ENCODE data around the gene RNF34. TPM values are rescaled to one million over a fixed set of nuclear protein-coding genes. Genes with fewer than 3 reads are reported as not detected.
A peak's percentile ranks its signal among the peaks of the same experiment; 100 is the strongest.

Gene RNF34
- total RNA-seq, 6 donors from 2014 or later: 22.1 to 48.2 (median 32.4) TPM

DNA sequence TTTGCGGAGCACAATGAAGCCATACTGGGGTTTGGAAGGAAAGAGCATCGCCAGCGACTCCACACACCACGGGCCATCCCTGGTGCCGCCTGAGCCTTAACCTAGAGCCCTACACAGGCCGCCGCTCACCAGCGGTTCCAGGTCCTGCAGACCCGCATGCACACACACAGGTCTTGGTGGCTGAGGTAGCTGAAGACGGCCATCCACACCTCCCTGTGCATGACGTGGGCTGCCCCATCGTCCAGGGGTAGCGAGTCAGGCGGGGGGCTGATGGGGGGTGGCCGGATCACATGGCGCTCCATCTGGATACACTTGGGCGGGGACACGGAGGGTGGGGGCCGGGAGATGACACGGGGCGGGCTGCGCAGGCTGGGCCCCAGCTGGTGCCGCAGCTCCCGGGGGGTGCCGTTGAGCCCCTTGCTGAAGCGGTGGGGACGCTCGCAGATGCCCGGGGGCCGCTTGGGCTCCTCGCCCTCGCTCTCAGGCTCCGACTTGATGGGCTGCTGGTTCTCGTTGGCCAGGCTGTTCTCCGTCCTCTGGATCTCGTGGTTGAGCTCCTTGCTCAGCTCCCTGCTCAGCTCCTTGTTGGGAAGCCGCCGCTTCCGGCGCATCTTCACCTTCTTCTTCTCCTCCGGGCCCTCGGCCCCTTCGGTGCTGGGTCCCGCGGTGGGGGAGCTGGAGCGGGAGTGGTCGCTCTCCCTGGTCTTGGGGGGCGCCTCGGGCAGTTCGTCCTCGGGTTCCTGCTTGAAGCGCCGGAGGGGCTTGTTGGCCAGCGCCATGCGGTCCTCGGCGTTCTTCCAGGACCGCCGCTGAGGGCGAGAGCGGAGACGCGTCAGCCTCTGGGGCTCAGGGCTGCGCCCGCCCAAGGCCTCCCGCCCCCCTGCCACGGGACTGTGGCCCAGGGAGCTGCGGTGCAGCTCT, 42.4 kb downstream of the RNF34 start:
- WGBS, 2 donors: 95 to 97% methylated on average over 33 to 52 of the region's 68 CpGs
- H3K27ac ChIP-seq: no peak overlapping the region
- H3K9me3 ChIP-seq: no peaks in the 10 kb centered on the region
- ATAC-seq (ENCODE audit: low FRiP score in 2 of 2) (no peak), DNase-seq (peak in 1 of 2 donors; percentile 77)
- H3K4me3 ChIP-seq: no peak overlapping the region
- peaks cover 0 to 55% (median 43%) of the 10 kb centered on the region in 4 donors for H3K36me3 ChIP-seq
- no peaks in the 10 kb centered on the region for H3K27me3 ChIP-seq
- H3K4me1 ChIP-seq: peaks cover 0 to 6% (median 1%) of the 10 kb centered on the region in 4 donors
- TF ChIP-seq, protein P1, sequence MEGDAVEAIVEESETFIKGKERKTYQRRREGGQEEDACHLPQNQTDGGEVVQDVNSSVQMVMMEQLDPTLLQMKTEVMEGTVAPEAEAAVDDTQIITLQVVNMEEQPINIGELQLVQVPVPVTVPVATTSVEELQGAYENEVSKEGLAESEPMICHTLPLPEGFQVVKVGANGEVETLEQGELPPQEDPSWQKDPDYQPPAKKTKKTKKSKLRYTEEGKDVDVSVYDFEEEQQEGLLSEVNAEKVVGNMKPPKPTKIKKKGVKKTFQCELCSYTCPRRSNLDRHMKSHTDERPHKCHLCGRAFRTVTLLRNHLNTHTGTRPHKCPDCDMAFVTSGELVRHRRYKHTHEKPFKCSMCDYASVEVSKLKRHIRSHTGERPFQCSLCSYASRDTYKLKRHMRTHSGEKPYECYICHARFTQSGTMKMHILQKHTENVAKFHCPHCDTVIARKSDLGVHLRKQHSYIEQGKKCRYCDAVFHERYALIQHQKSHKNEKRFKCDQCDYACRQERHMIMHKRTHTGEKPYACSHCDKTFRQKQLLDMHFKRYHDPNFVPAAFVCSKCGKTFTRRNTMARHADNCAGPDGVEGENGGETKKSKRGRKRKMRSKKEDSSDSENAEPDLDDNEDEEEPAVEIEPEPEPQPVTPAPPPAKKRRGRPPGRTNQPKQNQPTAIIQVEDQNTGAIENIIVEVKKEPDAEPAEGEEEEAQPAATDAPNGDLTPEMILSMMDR (IDR thresholded peaks at IDR 0.05): no peak
- TF ChIP-seq POLR2AphosphoS5 (IDR thresholded peaks at IDR 0.05) (no peak), EP300 (IDR thresholded peaks at IDR 0.05) (no peak), POLR2A (IDR thresholded peaks at IDR 0.05) (no peak)

DNA sequence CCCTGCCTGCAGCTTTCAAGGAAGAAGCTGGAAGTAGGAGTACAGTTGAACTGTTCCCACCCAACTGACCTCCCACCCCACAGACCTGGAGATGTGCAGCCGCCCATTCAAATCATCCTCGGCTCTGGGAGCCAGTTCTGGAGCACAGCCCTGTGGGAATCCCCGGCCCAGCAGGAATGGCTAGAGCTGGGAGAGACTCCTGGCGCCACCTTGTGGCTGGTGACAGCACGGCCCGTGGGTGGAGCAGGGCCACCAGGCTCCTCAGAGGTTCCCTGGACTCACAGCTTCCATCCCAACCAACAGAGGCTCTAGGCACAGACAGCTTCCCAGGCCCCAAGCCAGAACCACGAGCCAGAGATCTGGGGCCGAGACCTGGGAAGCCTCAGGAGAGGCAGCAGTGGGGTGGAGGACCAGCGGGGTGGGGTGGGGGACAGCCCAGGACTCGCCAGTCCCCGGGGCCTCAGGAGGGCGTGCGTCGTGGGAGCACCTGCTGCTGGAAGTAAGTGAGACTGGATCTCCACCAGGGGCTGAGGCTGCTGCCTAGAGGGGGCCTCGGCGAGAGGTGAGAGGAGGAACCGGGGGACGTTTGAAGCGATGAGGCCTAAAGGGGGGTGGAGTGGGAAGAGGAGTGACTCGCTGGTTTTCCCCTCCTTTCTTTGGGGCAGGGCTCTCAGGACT, 43.4 kb downstream of the RNF34 start:
- no peak overlapping the region for H3K27ac ChIP-seq
- TF ChIP-seq, protein P1 (IDR thresholded peaks at IDR 0.05): peak; percentile 80 to 93 (median 86)
- TF ChIP-seq POLR2A (IDR thresholded peaks at IDR 0.05): no peak
- no peaks in the 10 kb centered on the region for H3K9me3 ChIP-seq
- ATAC-seq (ENCODE audit: low FRiP score in 2 of 2): peak; percentile 87 to 89
- peaks cover 0 to 6% (median 1%) of the 10 kb centered on the region in 4 donors for H3K4me1 ChIP-seq
- H3K36me3 ChIP-seq: peaks cover 0 to 53% (median 43%) of the 10 kb centered on the region in 4 donors
- no peaks in the 10 kb centered on the region for H3K27me3 ChIP-seq
- 79 to 84% methylated on average over 13 to 14 of the region's 20 CpGs for WGBS, 2 donors
- no peak overlapping the region for H3K4me3 ChIP-seq
- DNase-seq: peak; percentile 86 to 94

DNA sequence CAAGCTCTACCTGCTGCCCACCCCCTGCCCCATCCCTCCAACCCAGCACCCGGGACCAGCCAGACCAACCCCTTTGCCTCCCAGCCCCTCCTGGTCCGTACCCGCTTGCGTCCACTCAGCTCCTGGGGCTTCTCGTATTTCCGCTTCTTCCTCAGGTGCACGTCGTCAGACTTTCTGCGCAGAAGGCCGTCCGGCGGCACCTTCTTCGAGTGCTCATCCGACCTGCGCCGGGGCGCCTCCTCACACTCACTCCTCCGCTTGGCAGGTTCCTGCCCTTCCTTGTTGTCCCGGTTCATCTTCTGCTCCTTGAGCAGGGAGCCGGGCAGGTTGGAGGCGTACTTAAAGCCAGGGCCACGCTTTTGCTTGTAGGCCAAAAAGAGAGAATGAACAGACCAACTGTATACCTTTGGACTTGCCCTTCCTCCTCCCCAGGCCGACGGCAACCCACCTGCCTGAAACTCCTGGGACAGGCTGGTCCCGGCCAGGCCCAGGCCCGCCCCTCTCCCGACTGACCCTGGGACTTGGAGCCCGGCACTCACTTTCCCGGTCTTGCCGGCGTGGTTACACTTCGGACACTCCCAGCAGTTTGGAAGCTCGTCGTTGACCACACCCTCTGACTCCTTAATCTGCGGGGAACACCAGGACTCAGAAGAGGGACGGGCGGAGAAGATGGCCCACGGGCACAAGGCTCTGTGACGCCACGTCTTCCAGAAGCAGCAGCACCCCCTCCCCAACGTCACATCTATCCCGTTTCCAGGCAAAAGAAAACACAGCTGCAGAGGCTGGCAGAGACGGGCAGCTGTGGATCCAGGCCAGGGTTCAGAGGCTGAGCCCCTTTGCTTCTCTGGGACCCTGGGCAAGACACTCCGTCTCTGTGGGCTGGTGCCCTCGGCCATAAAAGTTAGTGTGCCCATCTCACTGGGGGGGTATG, 44.3 kb downstream of the RNF34 start:
- H3K27me3 ChIP-seq: no peaks in the 10 kb centered on the region
- no peaks in the 10 kb centered on the region for H3K9me3 ChIP-seq
- 91% methylated on average over 44 to 45 of the region's 45 CpGs for WGBS, 2 donors
- H3K36me3 ChIP-seq: peaks cover 0 to 45% (median 39%) of the 10 kb centered on the region in 4 donors
- H3K4me1 ChIP-seq: peaks cover 0 to 6% (median 1%) of the 10 kb centered on the region in 4 donors
- ATAC-seq (ENCODE audit: low FRiP score in 2 of 2): peak in 1 of 2 donors; percentile 68
- TF ChIP-seq POLR2A (IDR thresholded peaks at IDR 0.05): no peak
- no peak for TF ChIP-seq POLR2AphosphoS5 (IDR thresholded peaks at IDR 0.05)
- TF ChIP-seq, protein P1 (IDR thresholded peaks at IDR 0.05): no peak
- TF ChIP-seq EP300 (IDR thresholded peaks at IDR 0.05): no peak
- no peak overlapping the region for H3K27ac ChIP-seq
- peak in 1 of 2 donors; percentile 74 for DNase-seq
- no peak overlapping the region for H3K4me3 ChIP-seq

DNA sequence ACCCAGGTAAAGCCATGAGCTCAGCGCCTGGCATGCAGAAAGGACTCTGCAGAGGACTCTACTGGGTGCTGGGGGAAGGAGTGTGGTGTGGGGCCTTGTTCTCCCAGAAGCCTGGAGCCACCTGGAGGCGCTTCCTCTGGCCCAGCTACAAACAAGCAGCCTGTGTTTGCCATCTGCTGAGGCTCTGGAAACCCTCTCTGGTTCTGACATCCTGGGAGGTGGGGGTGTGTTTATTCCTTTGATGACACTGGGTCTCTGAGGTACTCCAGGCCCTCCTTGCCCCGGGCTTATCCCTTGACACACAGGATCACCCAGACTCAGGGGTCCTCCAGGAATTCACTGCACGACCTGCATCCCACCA, 44.9 kb downstream of the RNF34 start:
- no peaks in the 10 kb centered on the region for H3K9me3 ChIP-seq
- H3K27ac ChIP-seq: no peak overlapping the region
- H3K4me1 ChIP-seq: peaks cover 0 to 6% (median 1%) of the 10 kb centered on the region in 4 donors
- WGBS, 2 donors: 96 to 100% methylated on average over 2 to 4 of the region's 4 CpGs
- no peak overlapping the region for H3K4me3 ChIP-seq
- no peak for TF ChIP-seq EP300 (IDR thresholded peaks at IDR 0.05)
- TF ChIP-seq POLR2AphosphoS5 (IDR thresholded peaks at IDR 0.05): no peak
- TF ChIP-seq, protein P1 (IDR thresholded peaks at IDR 0.05): no peak
- TF ChIP-seq POLR2A (IDR thresholded peaks at IDR 0.05): no peak
- peaks cover 0 to 38% (median 33%) of the 10 kb centered on the region in 4 donors for H3K36me3 ChIP-seq
- DNase-seq: no peak
- H3K27me3 ChIP-seq: no peaks in the 10 kb centered on the region
- no peak for ATAC-seq (ENCODE audit: low FRiP score in 2 of 2)
